Ammon's horn (tissue), 1 donor: ENCODE measurements around the gene PECR.
"Not testable (repeated sequence)": the region's sequence is repeated elsewhere in the genome, so short reads cannot be mapped to it uniquely, and the experiment has no call there.

Source experiments
- DNase-seq: peaks from one replicate; pipeline ENCODE4 v3.0.0-alpha.2; 2016; ENCODE audit warnings: low spot score

PECR gene

DNA sequence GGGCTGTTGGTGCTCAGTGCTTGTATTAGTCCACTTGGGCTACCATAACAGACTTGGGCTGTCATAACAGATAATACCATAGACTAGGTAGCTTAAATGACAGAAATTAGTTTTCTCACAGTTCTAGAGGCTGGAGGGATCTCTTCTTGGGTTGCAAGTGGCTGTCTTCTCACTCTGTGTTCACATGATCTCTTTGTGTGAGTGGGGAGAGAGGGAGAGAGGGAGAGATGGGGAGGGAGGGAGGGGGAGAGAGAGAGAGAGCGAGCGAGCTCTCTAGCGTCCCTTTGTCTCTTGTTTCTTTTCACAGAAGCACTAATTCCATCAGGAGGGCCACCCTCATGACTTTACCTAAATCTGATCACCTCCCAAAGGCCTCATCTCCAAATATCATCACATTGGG is 23.1 kb upstream of the PECR start:
- DNase-seq = no peak

DNA sequence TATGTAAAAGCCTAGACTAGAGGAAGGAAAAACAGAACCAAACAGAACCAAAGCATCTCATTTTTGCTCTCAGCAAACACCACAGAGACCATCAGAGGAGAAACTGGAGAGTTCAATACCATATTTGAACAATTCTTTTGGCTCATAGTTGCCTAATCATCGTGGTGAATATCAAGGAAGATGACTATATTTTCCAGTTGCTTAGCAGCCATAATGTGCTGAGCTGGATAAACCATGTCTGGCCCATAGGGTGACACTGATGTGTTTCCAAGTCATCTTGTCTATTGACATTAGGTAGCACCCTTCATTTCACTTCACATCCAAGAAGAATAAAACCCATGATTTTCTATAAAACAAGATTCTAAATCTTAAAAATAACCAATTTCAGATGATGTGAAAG is 21.6 kb upstream of the PECR start:
- no peak for DNase-seq

DNA sequence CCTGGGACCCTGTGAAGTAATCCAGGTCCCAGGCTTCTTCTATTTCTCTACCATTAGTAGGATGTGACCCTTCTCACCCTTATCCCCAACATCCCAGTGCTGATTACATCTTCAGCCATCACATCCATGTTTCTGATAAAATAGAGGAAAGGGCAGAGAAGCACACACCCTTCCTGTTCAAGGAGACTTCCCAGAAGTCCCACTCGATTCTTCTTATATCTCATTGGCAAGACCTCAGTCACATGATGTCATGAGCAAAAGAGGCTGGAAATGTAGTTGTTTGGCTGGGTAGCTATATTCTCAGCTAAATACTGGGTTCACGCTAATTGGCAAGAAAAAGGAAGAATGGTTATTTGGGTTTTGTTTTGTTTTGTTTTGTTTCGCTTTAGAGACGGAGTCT is 19.5 kb upstream of the PECR start:
- no peak for DNase-seq

DNA sequence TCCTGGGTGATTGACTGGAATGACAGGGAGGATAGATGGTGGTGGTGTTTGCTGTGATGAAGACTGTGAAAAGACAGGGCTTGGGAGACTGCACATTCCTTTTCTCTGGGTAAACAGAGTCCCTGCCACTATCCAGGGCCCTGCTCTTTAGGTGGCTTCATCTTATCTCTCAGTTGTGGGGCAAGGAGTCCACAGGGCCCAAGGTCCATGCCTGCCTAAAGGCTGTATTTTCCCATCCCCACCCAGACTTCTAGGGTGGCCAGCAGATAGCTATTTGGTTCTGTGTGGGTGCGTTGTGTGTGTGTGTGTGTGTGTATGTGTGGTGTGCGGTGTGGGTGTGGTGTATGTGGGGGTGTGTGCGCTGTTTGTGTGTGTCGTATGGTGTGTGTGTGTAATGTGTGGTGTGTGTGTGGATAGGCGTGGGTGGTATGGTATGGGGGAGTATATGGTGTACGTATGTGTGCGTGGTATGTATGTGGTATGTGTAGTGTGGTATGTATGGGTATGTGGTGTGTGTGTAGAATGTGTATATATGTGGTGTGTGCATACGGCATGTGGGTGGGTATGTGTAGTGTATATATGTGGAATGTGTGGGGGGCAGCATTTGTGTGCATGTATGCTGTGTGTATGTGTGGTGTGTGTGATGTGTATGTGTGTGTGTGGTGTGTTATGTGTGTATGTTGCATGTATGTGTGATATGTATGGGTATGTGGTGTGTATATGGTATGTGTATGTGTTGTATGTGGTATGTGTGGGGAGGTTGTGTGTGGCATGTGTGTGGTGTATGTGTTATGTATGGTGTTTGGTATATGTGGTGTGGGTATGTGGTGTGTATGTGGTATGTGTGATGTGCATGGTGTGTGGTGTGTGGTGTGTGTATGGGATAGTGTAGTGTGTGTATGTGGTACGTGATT is 17.1 kb upstream of the PECR start:
- DNase-seq = no peak

DNA sequence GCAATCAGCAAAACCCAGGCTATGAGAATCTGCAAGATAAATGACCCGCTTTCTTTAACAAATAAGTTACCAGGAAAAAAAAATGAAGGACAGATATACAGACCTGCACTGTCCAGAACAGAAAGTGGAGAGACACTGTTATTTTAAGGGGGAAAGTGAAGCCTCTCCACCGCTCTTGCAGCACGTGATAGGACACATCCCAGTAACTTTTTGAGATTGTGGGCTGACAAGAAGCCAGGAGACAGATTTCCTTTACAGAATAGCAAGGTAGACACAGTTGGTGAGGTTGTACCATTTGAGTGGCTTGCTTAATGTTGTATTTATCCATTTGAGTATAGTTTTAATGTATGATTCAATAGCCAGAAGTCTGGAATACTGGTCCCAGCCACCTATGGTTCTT is 13.1 kb upstream of the PECR start:
- DNase-seq = no peak

DNA sequence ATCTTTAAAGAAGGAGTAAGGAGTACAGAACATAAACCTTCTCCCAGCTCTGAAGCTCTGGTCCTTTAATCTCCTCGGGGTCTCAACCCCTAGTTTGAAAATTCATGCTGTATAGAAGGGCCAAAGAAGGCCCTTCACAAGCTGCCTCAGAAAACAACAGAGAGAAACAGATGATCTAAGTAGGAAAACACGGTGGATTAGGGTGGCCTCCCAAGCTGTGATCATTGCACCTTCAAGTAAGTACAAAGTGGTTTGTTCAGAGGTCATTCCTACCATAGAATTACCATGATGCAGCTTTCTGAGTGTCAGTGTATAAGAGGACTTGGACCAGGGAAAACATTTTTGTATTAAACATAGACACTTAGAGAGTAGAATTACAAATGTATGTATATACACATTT is 11.0 kb upstream of the PECR start:
- no peak for DNase-seq

DNA sequence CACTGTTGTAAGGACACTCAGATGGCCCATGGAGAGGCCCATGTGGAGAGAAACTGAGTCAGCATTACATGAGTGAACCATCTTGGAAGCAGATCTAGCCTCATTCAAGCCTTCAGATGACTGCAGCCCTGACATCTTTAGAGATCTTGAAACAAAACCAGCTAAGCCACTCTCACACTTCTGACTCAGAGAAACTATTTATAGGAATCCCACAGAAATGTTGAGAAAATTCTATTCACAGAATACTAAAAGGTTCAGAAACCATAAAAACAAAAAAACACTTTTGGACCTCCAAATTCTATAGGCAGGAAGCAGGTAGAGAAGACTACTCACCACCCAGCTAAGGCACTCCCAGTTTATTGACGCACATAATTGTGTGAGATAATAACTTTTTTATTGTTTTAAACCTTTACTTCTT is 8.8 kb upstream of the PECR start:
- DNase-seq = no peak

DNA sequence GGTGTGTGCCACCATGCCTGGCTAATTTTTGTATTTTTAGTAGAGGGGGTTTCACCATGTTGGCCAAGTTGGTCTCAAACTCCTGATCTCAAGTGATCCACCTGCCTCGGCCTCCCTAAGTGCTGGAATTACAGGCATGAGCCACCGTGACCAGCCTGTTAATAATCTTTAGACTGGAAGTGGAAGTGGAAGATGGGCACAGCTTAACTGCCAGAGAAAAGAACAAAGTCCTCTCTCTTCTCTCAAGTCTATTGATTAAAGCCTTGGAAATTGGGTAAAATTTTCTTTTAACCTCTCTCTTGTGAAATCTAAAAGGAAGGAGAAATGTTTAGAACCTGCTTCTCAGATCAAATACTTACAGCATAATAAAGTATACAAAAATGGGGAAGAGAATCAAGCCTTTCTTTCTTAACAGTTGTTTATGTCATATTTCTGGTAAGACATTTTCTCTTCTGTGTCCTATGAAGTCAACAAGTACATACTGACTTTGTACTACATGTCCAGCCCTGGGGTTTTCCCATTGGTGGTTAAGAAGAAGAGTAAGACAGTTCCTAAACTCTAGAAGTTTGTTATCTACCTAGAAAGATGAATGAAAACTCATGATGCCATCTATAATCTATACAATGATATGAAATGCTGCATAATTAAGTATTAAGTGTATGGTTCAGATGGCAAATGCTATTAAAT is 4.7 kb upstream of the PECR start:
- DNase-seq = no peak

DNA sequence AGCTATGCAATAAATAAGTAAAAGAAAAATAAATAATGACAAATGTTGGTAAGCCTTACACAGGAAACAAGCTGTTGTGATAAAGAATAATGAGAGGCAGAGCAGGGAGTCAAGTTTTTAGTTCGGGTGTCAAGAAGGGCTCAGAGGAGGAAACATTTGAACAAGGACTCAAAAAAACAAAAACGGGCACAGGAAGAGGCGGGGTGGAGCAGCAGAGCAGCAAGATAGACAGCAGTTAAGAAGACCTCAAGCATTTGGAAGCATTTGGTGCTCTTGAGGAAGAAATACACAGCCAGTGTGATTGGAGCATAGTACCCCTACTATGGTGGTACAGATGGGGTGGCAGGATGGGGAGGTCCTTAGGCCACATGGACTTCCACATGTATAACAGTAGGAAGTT is 2.9 kb upstream of the PECR start:
- no peak for DNase-seq

DNA sequence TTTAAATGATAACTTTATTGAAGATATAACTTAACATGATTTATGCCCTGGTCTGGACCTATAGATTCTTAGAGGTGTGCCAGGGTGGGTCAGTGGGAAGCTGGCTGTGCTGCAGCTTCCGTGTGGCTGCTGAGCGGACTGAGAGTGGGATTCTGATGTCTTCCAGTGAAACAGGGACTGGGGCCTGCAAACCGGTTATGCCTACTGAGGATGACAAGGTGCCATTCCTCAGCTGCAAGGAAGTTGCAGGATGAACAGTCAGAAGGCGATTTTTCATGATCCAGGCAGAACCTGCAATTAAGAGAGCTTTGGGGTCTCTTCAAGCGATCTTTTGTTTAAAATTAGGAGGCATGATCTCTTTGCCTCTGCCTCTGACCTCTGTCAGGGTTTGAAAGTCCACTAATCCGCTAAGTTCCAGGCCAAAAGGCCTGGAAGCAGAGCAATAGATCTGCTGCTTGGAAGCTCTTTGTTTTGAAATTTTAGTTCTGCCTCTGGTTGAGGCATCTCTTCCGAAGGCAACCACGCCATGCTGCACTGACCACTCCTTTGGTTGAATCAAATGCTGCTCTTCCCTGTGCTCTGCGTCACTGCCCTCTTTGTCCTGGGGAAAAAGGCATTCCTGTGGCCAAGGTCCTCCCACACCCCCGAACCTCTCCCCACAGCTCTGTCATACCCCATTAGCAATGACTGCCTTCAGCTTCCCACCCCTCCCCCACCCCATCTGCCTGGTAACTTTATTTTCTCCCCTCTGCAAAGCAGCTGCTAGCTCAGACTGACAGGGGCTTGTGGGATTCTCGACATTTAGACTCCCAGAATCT is 2.1 kb upstream of the PECR start:
- peak; percentile 41 for DNase-seq

DNA sequence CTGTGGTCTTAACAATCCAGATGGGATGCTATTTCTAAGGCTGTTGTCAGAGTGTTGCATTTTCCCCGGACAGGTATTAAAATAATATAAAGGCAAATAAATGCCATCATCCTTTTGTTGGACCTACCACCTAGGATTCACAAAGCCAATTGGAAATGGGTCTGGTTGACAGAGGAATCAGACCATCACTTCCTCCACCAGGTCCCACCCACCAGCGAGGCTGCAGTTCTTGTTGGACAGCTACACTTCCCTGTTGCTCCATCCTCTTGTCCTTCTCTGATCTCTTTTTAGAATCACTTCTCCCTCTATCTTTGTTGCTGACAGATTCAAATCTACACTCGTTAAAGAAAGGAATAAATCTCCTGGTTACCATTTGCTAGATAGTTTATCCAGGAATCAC is 1.2 kb upstream of the PECR start:
- peak; percentile 77 for DNase-seq

DNA sequence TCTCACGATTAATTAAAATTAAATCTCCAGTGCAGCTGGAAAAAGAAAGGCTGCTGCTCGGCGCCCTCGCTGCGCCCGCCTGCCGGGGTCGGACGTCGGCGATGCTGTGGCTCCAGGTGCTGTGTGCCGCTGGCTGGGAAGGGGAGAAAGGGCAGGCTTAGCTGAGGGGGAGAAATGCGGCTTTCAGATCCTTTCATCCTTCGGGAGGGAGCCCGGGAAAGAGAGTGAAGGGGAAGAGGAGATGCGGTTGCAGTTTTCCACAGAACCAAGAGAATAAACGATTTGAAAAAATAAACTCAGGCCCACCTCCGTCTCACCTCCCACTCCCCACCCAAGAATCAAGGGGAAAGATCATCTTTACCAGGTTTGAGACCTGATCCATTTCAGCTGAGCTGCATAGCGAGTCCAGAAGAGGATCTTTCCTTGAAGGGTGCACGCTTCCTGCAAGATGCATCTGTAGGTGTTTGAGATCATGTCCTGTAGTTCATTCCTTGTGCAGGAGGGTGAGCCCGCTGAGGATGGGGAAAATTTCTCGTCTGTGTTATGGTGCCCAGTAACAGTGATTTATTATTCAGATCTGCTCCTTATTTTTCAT is 605 bp upstream of the PECR start:
- peak; percentile 22 for DNase-seq

DNA sequence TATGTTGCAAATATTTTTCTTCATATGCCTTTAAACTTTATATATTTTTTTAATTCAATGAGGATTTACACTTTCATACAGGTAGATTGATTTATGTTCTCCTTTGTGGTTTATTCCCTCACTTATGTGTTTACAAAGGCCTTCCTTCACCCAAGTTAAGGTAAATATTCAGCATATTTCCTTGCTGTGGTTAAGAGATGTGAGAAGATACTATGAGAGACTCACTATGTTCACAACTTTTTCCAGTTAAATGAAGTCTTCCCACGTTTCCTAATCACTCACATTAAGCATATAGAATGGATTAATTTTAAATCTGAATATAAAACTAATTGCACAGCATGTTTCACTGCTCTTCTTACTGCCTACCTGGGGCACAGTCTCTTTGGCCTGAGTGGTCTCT is 597 bp downstream of the PECR start:
- DNase-seq = no peak

DNA sequence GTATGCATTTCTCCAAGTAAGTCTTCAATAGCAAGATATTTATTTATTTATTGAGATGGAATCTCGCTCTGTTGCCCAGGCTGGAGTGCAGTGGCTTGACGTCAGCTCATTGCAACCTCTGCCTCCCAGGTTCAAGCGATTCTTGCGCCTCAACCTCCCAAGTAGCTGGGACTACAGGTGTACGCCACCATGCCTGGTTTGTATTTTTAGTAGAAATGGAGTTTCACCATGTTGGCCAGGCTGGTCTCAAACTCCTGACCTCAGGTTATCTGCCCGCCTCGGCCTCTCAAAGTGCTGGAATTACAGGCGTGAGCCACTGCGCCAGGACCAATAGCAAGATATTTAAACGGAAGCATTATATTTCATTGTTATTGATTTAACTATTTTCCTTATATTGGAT is 1.6 kb downstream of the PECR start:
- DNase-seq = not testable (repeated sequence)

DNA sequence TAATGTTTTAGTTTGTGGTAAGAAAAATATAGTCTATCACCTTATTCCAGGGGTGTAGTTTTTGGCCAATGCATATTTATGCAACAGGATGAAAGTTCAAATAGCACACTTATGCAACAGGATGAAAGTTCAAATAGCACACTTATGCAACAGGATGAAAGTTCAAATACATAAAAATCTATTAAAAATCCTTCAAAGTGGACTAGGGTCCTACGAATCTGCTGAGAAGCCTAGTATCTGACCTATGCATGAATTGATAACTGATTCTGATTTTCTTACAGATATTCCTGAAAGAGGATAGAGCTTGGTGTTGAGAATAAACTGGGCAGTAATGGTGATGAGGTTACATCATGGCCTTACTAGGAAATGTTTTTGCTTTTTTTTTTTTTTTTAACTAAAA is 2.8 kb downstream of the PECR start:
- no peak for DNase-seq

DNA sequence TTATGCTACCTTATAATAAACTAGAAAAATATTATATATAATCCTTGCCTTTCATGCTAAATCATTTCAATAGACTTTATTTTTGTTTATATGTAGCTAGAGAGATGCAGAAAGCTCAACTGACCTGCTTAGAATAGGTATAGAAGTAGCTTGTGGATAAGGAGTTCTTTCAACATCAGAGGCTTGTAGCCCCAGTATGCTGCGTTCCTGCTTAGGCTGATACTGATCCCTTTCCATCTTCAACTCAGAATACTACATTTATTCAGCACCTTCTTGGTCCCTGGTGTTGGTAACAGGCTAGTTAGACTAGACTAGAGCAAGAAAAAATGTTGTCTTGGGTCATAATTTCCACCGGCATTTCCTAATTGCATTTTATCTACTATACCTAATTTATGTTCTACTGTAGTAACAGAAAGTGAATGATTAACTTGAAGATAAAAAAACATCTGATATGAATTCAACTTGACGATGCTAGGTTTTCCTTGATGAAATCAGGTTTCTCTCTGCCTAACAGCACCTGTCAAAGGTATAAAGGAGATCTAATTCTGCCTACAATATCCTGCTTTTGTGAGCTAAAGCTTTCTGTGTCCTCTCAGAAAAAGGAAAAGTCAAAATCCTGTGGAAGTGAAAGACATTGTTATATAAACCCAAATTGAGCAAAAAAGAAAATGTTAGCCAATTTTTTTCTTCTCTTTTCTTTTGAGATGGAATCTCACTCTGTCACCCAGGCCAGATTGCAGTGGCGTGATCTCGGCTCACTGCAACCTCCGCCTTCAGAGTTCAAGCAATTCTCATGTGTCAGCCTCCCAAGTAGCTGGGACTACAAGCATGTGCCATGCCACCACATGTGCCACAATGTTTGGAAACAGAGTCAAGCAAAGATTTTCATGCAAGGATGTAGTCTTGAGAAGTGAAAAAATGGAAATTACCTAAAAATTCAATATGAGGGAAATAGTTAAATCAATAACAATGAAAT is 5.8 kb downstream of the PECR start:
- no peak for DNase-seq

DNA sequence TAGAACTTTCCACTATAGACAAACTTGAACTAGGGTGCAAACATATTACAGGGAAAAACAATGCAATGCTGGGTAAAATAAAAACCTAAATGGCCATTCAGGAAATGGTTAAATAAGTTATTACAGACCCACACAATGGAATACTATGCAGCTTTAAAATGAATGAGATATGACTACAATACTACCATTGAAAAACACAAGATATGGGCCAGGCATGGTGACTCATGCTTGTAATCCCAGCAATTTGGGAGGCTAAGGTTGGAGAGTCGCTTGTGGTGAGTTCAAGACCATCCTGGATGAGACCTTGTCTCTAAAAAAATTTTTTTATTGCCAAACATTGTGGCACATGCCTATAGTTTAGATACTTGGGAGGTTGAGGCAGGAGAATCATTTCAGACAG is 6.8 kb downstream of the PECR start:
- DNase-seq = no peak

DNA sequence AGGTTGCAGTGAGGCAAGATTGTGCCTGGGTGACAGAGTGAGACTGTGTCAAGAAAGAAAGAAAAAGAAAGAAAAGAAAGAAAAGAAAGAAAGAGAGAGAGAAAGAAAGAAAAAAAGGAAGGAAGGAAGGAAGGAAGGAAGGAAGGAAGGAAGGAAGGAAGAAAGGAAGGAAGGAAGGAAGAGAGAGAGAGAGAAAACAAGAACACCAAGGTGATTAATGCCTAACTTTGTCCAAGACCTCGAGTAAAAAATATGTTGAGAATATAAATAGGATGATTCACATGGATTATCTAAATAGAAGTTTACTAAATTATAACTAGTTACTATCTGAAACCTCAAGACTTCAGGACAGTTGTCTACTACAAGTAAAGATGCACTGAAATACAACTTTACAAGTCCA is 7.2 kb downstream of the PECR start:
- no peak for DNase-seq

DNA sequence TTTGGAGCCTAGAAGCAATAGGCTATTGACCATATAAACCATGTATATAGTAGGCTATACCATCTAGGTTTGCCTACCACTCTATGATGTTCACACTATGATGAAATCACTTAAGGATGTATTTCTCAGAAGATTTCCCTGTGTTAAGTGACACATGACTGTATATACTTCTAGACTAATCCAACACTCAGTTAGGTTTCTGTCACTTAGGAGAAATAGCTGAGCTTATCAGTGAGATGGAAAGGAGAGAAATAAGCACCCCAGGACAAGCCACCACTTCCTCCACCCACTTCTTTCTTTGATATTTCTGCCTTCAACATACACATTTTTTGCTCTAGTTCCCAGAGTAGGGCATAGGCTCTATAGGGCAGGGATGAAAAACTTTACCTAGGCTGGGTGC is 7.8 kb downstream of the PECR start:
- no peak for DNase-seq

DNA sequence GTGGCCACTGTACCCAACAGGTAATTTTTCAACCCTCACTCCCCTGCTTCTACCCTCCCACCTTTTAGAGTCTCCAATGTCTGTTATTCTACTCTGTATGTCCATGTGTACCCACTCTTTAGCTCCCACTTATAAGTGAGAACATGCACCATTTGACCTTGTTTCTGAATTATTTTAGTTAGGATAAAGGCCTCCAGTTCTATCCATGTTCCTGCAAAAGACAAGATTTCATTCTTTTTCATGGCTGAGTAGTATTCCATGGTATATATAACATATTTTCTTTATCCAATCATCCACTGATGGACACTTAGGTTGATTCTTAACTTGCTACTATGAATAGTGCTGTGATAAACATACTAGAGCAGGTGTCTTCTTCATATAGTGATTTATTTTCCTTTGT is 9.1 kb downstream of the PECR start:
- DNase-seq = no peak
